ENCODE measurements around the gene DUT. TPM values are rescaled to one million over a fixed set of nuclear protein-coding genes. Genes with fewer than 3 reads are reported as not detected.

DUT gene
- total RNA-seq, 1 donor from 2014 or later: 150 TPM

- intact Hi-C loops (cut with DNase I): no loop called here
- Histone ChIP-seq H3K27me3 (no peaks in the 10 kb centered on the region), H3K27ac (no peak overlapping the region), H3K4me1 (no peaks in the 10 kb centered on the region), H3K9me3 (no peaks in the 10 kb centered on the region), H3K4me3 (no peak overlapping the region), H3K36me3 (no peaks in the 10 kb centered on the region)
- DNase-seq (ENCODE audit: low spot score in 2 of 2): no peak
- no peak for TF ChIP-seq CTCF (IDR thresholded peaks at IDR 0.05)
Measured at GRCh38 chr15:48300038-48300437, 31.2 kb upstream of the DUT start.

- H3K4me1 ChIP-seq: no peaks in the 10 kb centered on the region
- DNase-seq (ENCODE audit: low spot score in 2 of 2): no peak
- H3K27ac ChIP-seq: no peak overlapping the region
- H3K36me3 ChIP-seq: no peaks in the 10 kb centered on the region
- no peaks in the 10 kb centered on the region for H3K9me3 ChIP-seq
- no peak overlapping the region for H3K4me3 ChIP-seq
- H3K27me3 ChIP-seq: no peaks in the 10 kb centered on the region
- intact Hi-C loops (cut with DNase I): no loop called here
- no peak for TF ChIP-seq CTCF (IDR thresholded peaks at IDR 0.05)
Measured at GRCh38 chr15:48304398-48304797, 26.8 kb upstream of the DUT start.

GRCh38 chr15:48306639-48307038 lies 24.6 kb upstream of the DUT start:
- TF ChIP-seq CTCF (IDR thresholded peaks at IDR 0.05): no peak
- DNase-seq (ENCODE audit: low spot score in 2 of 2): no peak

GRCh38 chr15:48307586-48307985 lies 23.6 kb upstream of the DUT start:
- intact Hi-C loops (cut with DNase I): no loop called here
- H3K27me3 ChIP-seq: no peaks in the 10 kb centered on the region
- H3K4me3 ChIP-seq: no peak overlapping the region
- no peaks in the 10 kb centered on the region for H3K4me1 ChIP-seq
- DNase-seq (ENCODE audit: low spot score in 2 of 2): no peak
- no peaks in the 10 kb centered on the region for H3K36me3 ChIP-seq
- no peaks in the 10 kb centered on the region for H3K9me3 ChIP-seq
- H3K27ac ChIP-seq: no peak overlapping the region
- TF ChIP-seq CTCF (IDR thresholded peaks at IDR 0.05): no peak

More at GRCh38 chr15:48306639-48307038, 24.6 kb upstream of the DUT start:
- Histone ChIP-seq H3K4me3 (no peak overlapping the region), H3K27ac (no peak overlapping the region), H3K36me3 (no peaks in the 10 kb centered on the region), H3K27me3 (no peaks in the 10 kb centered on the region), H3K4me1 (no peaks in the 10 kb centered on the region), H3K9me3 (no peaks in the 10 kb centered on the region)
- intact Hi-C loops (cut with DNase I): no loop called here

- Histone ChIP-seq H3K9me3 (no peaks in the 10 kb centered on the region), H3K4me1 (no peaks in the 10 kb centered on the region), H3K27ac (no peak overlapping the region), H3K27me3 (no peaks in the 10 kb centered on the region), H3K36me3 (no peaks in the 10 kb centered on the region), H3K4me3 (no peak overlapping the region)
- intact Hi-C loops (cut with DNase I): no loop called here
- no peak for TF ChIP-seq CTCF (IDR thresholded peaks at IDR 0.05)
- DNase-seq (ENCODE audit: low spot score in 2 of 2): no peak
Measured at GRCh38 chr15:48309740-48310139, 21.5 kb upstream of the DUT start.

- no peaks in the 10 kb centered on the region for H3K9me3 ChIP-seq
- no peaks in the 10 kb centered on the region for H3K27me3 ChIP-seq
- H3K36me3 ChIP-seq: no peaks in the 10 kb centered on the region
- no peak for DNase-seq (ENCODE audit: low spot score in 2 of 2)
- H3K4me1 ChIP-seq: no peaks in the 10 kb centered on the region
- no peak for TF ChIP-seq CTCF (IDR thresholded peaks at IDR 0.05)
- intact Hi-C loops (cut with DNase I): no loop called here
- no peak overlapping the region for H3K27ac ChIP-seq
- no peak overlapping the region for H3K4me3 ChIP-seq
Measured at GRCh38 chr15:48313216-48313615, 18.0 kb upstream of the DUT start.
